Retina (tissue), 1 donor: ENCODE data around the gene GREB1.

ENCODE experiments used
- DNase-seq: peaks from one replicate; pipeline ENCODE4 v3.0.0-alpha.2; 2016

GREB1 gene

GRCh38 chr2:11581124-11581796, 47.4 kb downstream of the GREB1 start:
- DNase-seq, result no peak

- no peak for DNase-seq
Observed at GRCh38 chr2:11581797-11582611, 48.2 kb downstream of the GREB1 start.

- DNase-seq, result no peak
Observed at GRCh38 chr2:11582612-11582861, 48.7 kb downstream of the GREB1 start.

- DNase-seq, result peak; percentile 65
Observed at GRCh38 chr2:11582862-11583752, 49.3 kb downstream of the GREB1 start.

- peak; percentile 85 for DNase-seq
Observed at GRCh38 chr2:11583840-11584524, 50.1 kb downstream of the GREB1 start.

- DNase-seq, result no peak
Observed at GRCh38 chr2:11584525-11585056, 50.7 kb downstream of the GREB1 start.

GRCh38 chr2:11585071-11585470, 51.2 kb downstream of the GREB1 start:
- DNase-seq, result no peak

GRCh38 chr2:11588228-11589110, 54.6 kb downstream of the GREB1 start:
- no peak for DNase-seq

- no peak for DNase-seq
Observed at GRCh38 chr2:11589316-11589940, 55.6 kb downstream of the GREB1 start.

- no peak for DNase-seq
Observed at GRCh38 chr2:11590193-11590592, 56.3 kb downstream of the GREB1 start.

- no peak for DNase-seq
Observed at GRCh38 chr2:11591091-11591490, 57.2 kb downstream of the GREB1 start.

GRCh38 chr2:11592671-11593574, 59.1 kb downstream of the GREB1 start:
- no peak for DNase-seq

- DNase-seq, result no peak
Observed at GRCh38 chr2:11596801-11597200, 63.0 kb downstream of the GREB1 start.

GRCh38 chr2:11597538-11598225, 63.8 kb downstream of the GREB1 start:
- no peak for DNase-seq

GRCh38 chr2:11598228-11598731, 64.4 kb downstream of the GREB1 start:
- no peak for DNase-seq

- DNase-seq, result no peak
Observed at GRCh38 chr2:11602563-11603204, 68.8 kb downstream of the GREB1 start.

GRCh38 chr2:11610624-11611242, 76.9 kb downstream of the GREB1 start:
- no peak for DNase-seq

GRCh38 chr2:11611251-11611650, 77.4 kb downstream of the GREB1 start:
- no peak for DNase-seq
